ENCODE data around the gene TRIM52. TPM values are rescaled to one million over a fixed set of nuclear protein-coding genes. Genes with fewer than 3 reads are reported as not detected.
A peak's percentile ranks its signal among the peaks of the same experiment; 100 is the strongest.
"Not testable (repeated sequence)": the region's sequence is repeated elsewhere in the genome, so short reads cannot be mapped to it uniquely, and the experiment has no call there.

The TRIM52 gene
- 10 to 100 TPM in 1 of 2 donors, 1 to 10 TPM in 1; 9.8 to 10.1 TPM for total RNA-seq
- long read RNA-seq, full-length matches to known transcripts, result 9 of 10 reads
- long read RNA-seq, partial matches to known transcripts, result 0 of 10 reads
- long read RNA-seq, other reads (novel, unspliced or antisense), result 1 of 10 reads

GRCh38 chr5:181260720-181261319 lies at the start of gene TRIM52:
TSS of gene TRIM52 (minus strand) at chr5:181261143. CDS start at chr5:181260813, 330 bp downstream.
- intact Hi-C loops (cut with DNase I), result loop anchor here in 1 of 2 donors (5.0 kb wide), 1 partner anchor 74 kb away; no protein-coding TSS in a partner anchor
- DNase-seq (peak; percentile 95), ATAC-seq (peak; percentile 95)

GRCh38 chr5:181287331-181287730 lies 26.4 kb upstream of the TRIM52 start:
- intact Hi-C loops (cut with DNase I); ATAC-seq: not testable (repeated sequence)

GRCh38 chr5:181285962-181286705 lies 25.2 kb upstream of the TRIM52 start:
- DNase-seq; intact Hi-C loops (cut with DNase I); ATAC-seq: not testable (repeated sequence)

More at GRCh38 chr5:181287331-181287730, 26.4 kb upstream of the TRIM52 start:
- not testable (repeated sequence) for DNase-seq

- ATAC-seq; intact Hi-C loops (cut with DNase I); DNase-seq: not testable (repeated sequence)
These were observed 23.2 kb upstream of the TRIM52 start for GRCh38 chr5:181283841-181284755.

GRCh38 chr5:181283347-181283746 lies 22.4 kb upstream of the TRIM52 start:
- DNase-seq, result no peak
- ATAC-seq, result no peak
- intact Hi-C loops (cut with DNase I), result no loop called here

GRCh38 chr5:181282874-181283273 lies 21.9 kb upstream of the TRIM52 start:
- intact Hi-C loops (cut with DNase I), result no loop called here
- DNase-seq (no peak), ATAC-seq (no peak)

- ATAC-seq; intact Hi-C loops (cut with DNase I); DNase-seq: not testable (repeated sequence)
These were observed 21.5 kb upstream of the TRIM52 start for GRCh38 chr5:181282415-181282814.

GRCh38 chr5:181281984-181282316 lies 21.0 kb upstream of the TRIM52 start:
- DNase-seq, result no peak
- no peak for ATAC-seq
- intact Hi-C loops (cut with DNase I), result no loop called here

- intact Hi-C loops (cut with DNase I), result no loop called here
- DNase-seq, result no peak
- ATAC-seq, result no peak
These were observed 20.4 kb upstream of the TRIM52 start for GRCh38 chr5:181281077-181281983.

GRCh38 chr5:181280251-181280762 lies 19.4 kb upstream of the TRIM52 start:
- ATAC-seq (no peak), DNase-seq (no peak)
- intact Hi-C loops (cut with DNase I), result no loop called here

GRCh38 chr5:181273433-181273744 lies 12.4 kb upstream of the TRIM52 start:
- peak in 1 of 2 donors; percentile 61 for ATAC-seq
- intact Hi-C loops (cut with DNase I); DNase-seq: not testable (repeated sequence)

- ATAC-seq (no peak), DNase-seq (no peak)
- intact Hi-C loops (cut with DNase I), result no loop called here
These were observed 10.1 kb upstream of the TRIM52 start for GRCh38 chr5:181271081-181271480.

- intact Hi-C loops (cut with DNase I); ATAC-seq; DNase-seq: not testable (repeated sequence)
These were observed 7.0 kb upstream of the TRIM52 start for GRCh38 chr5:181267907-181268306.

GRCh38 chr5:181267291-181267904 lies 6.5 kb upstream of the TRIM52 start:
- intact Hi-C loops (cut with DNase I); ATAC-seq; DNase-seq: not testable (repeated sequence)

GRCh38 chr5:181265092-181265671 lies 4.2 kb upstream of the TRIM52 start:
- intact Hi-C loops (cut with DNase I), result no loop called here
- DNase-seq (no peak), ATAC-seq (no peak)

GRCh38 chr5:181263633-181264032 lies 2.7 kb upstream of the TRIM52 start:
- intact Hi-C loops (cut with DNase I), result loop anchor here in 1 of 2 donors (5.0 kb wide), 1 partner anchor 76 kb away; no protein-coding TSS in a partner anchor
- ATAC-seq (no peak), DNase-seq (no peak)

Data from left cardiac atrium (tissue), 4 donors.